Measurements from ENCODE around the gene MACROH2A2.
"Not testable (repeated sequence)": the region's sequence is repeated elsewhere in the genome, so short reads cannot be mapped to it uniquely, and the experiment has no call there.

The MACROH2A2 gene

GRCh38 chr10:70067586-70067985 is 14.9 kb downstream of the MACROH2A2 start:
- no peak for DNase-seq (ENCODE audit: low spot score)

GRCh38 chr10:70068925-70069324 is 16.3 kb downstream of the MACROH2A2 start:
- DNase-seq (ENCODE audit: low spot score) = no peak

GRCh38 chr10:70069346-70069745 is 16.7 kb downstream of the MACROH2A2 start:
- DNase-seq (ENCODE audit: low spot score) = no peak

- no peak for DNase-seq (ENCODE audit: low spot score)
Measured at GRCh38 chr10:70070834-70071233, 18.2 kb downstream of the MACROH2A2 start.

- no peak for DNase-seq (ENCODE audit: low spot score)
Measured at GRCh38 chr10:70074165-70074564, 21.5 kb downstream of the MACROH2A2 start.

GRCh38 chr10:70074971-70075370 is 22.3 kb downstream of the MACROH2A2 start:
- no peak for DNase-seq (ENCODE audit: low spot score)

GRCh38 chr10:70078329-70078728 is 25.7 kb downstream of the MACROH2A2 start:
- no peak for DNase-seq (ENCODE audit: low spot score)

GRCh38 chr10:70078937-70079336 is 26.3 kb downstream of the MACROH2A2 start:
- no peak for DNase-seq (ENCODE audit: low spot score)

GRCh38 chr10:70080789-70081188 is 28.1 kb downstream of the MACROH2A2 start:
- not testable (repeated sequence) for DNase-seq (ENCODE audit: low spot score)

- no peak for DNase-seq (ENCODE audit: low spot score)
Measured at GRCh38 chr10:70084189-70084588, 31.5 kb downstream of the MACROH2A2 start.

- no peak for DNase-seq (ENCODE audit: low spot score)
Measured at GRCh38 chr10:70085975-70086613, 33.4 kb downstream of the MACROH2A2 start.

GRCh38 chr10:70087616-70088307 is 35.1 kb downstream of the MACROH2A2 start:
- DNase-seq (ENCODE audit: low spot score) = no peak

- DNase-seq (ENCODE audit: low spot score) = no peak
Measured at GRCh38 chr10:70088308-70088698, 35.7 kb downstream of the MACROH2A2 start.

GRCh38 chr10:70090013-70090412 is 37.4 kb downstream of the MACROH2A2 start:
- no peak for DNase-seq (ENCODE audit: low spot score)

GRCh38 chr10:70090951-70091350 is 38.3 kb downstream of the MACROH2A2 start:
- DNase-seq (ENCODE audit: low spot score) = no peak

GRCh38 chr10:70092389-70092718 is 39.7 kb downstream of the MACROH2A2 start:
- DNase-seq (ENCODE audit: low spot score) = no peak

GRCh38 chr10:70093335-70093944 is 40.8 kb downstream of the MACROH2A2 start:
- no peak for DNase-seq (ENCODE audit: low spot score)

- DNase-seq (ENCODE audit: low spot score) = no peak
Measured at GRCh38 chr10:70094250-70094649, 41.6 kb downstream of the MACROH2A2 start.

- no peak for DNase-seq (ENCODE audit: low spot score)
Measured at GRCh38 chr10:70096016-70096704, 43.5 kb downstream of the MACROH2A2 start.

GRCh38 chr10:70096705-70097420 is 44.2 kb downstream of the MACROH2A2 start:
- no peak for DNase-seq (ENCODE audit: low spot score)

- DNase-seq (ENCODE audit: low spot score) = no peak
Measured at GRCh38 chr10:70097459-70097858, 44.8 kb downstream of the MACROH2A2 start.

GRCh38 chr10:70098271-70098670 is 45.6 kb downstream of the MACROH2A2 start:
- no peak for DNase-seq (ENCODE audit: low spot score)
